Chondrocyte (in vitro differentiated cells): ENCODE measurements around the gene GPR139. TPM values are rescaled to one million over a fixed set of nuclear protein-coding genes. Genes with fewer than 3 reads are reported as not detected.

Source experiments
- DNase-seq: peaks from one replicate; pipeline ENCODE4 v3.0.0; 2021; ENCODE audit warnings: mixed read lengths, low spot score
- H3K27ac Mint-ChIP-seq: one replicate; pipeline ENCODE4 v1.8.0; 2021; ENCODE audit warnings: mild to moderate bottlenecking, moderate library complexity, mixed read lengths; ENCODE audit not compliant: unreplicated experiment
- H3K27me3 Mint-ChIP-seq: 2 replicates; pipeline ENCODE4 v1.8.0; 2021; ENCODE audit warnings: low read depth, mixed read lengths
- H3K36me3 Mint-ChIP-seq: 2 replicates; pipeline ENCODE4 v1.8.0; 2021; ENCODE audit warnings: low read depth, mixed read lengths
- H3K4me1 Mint-ChIP-seq: 2 replicates; pipeline ENCODE4 v1.8.0; 2021; ENCODE audit warnings: low read depth, mild to moderate bottlenecking, mixed read lengths
- H3K4me3 Mint-ChIP-seq: one replicate; pipeline ENCODE4 v1.8.0; 2021; ENCODE audit warnings: mild to moderate bottlenecking, moderate library complexity, mixed read lengths; ENCODE audit not compliant: unreplicated experiment
- H3K9me3 Mint-ChIP-seq: 2 replicates; pipeline ENCODE4 v1.8.0; 2021; ENCODE audit warnings: low read depth, mixed read lengths
- total RNA-seq: library from RNA; stranded (reverse); gene quantifications from 3 replicates; pipeline ENCODE4 v1.2.1, GENCODE V29; 2021
- TF ChIP-seq, protein P1 (sequence below): fragments of 200-600 bp; sonication (generic); IDR thresholded peaks from 2 replicates; pipeline ENCODE4 v1.5.0; 2021; ENCODE audit warnings: antibody characterized with exemption, mild to moderate bottlenecking, moderate library complexity

GPR139 gene
- total RNA-seq, 1 donor from 2014 or later: not detected

DNA sequence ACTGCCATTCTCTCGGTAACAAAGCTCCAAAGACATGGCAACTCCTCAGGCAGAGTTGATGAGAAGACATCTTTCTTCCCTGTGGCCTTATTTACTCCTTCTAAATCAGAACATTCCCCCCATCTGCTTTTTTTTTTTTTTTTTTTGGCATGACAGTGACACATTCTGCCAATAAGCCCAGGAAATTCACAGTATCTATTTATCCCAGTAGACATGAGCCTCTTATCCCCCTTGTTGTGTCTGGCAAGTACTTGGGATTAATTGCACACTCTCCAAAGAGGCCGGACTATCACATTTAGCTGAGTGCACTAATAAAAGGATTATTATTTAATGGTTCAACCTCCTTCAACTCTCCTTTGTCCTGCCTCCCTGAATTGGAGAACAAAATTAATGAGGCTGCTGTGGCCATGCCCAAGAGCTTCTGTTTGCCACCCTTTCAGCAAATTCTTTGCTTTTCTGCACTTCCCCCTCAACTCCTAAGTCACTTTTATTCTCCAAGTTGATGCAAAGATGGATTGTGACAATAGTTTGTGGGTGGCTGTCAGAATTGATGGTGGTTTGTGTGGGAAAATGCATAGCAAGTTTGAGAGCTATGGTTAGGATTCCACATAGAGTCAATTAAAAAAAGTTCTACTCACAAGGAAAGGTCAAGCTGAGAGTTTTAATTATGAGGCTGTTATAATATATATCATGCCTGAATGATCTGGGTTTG is 47.2 kb downstream of the GPR139 start:
- no peaks in the 10 kb centered on the region for H3K4me1 Mint-ChIP-seq
- no peak overlapping the region for H3K4me3 Mint-ChIP-seq
- peaks cover 1% of the 10 kb centered on the region for H3K9me3 Mint-ChIP-seq
- H3K27ac Mint-ChIP-seq: no peak overlapping the region
- TF ChIP-seq, protein P1, sequence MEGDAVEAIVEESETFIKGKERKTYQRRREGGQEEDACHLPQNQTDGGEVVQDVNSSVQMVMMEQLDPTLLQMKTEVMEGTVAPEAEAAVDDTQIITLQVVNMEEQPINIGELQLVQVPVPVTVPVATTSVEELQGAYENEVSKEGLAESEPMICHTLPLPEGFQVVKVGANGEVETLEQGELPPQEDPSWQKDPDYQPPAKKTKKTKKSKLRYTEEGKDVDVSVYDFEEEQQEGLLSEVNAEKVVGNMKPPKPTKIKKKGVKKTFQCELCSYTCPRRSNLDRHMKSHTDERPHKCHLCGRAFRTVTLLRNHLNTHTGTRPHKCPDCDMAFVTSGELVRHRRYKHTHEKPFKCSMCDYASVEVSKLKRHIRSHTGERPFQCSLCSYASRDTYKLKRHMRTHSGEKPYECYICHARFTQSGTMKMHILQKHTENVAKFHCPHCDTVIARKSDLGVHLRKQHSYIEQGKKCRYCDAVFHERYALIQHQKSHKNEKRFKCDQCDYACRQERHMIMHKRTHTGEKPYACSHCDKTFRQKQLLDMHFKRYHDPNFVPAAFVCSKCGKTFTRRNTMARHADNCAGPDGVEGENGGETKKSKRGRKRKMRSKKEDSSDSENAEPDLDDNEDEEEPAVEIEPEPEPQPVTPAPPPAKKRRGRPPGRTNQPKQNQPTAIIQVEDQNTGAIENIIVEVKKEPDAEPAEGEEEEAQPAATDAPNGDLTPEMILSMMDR: no peak
- H3K36me3 Mint-ChIP-seq: no peaks in the 10 kb centered on the region
- no peaks in the 10 kb centered on the region for H3K27me3 Mint-ChIP-seq
- no peak for DNase-seq

- Mint-ChIP-seq H3K4me1 (no peaks in the 10 kb centered on the region), H3K4me3 (no peak overlapping the region), H3K9me3 (no peaks in the 10 kb centered on the region), H3K27me3 (no peaks in the 10 kb centered on the region), H3K36me3 (no peaks in the 10 kb centered on the region), H3K27ac (no peak overlapping the region)
- TF ChIP-seq, protein P1: no peak
- no peak for DNase-seq
These were observed 50.5 kb downstream of the GPR139 start for GRCh38 chr16:20023190-20023589.

GRCh38 chr16:20020976-20021375 is 52.7 kb downstream of the GPR139 start:
- H3K4me3 Mint-ChIP-seq: no peak overlapping the region
- no peaks in the 10 kb centered on the region for H3K36me3 Mint-ChIP-seq
- peaks cover 2% of the 10 kb centered on the region for H3K9me3 Mint-ChIP-seq
- TF ChIP-seq, protein P1: no peak
- no peaks in the 10 kb centered on the region for H3K4me1 Mint-ChIP-seq
- no peak overlapping the region for H3K27ac Mint-ChIP-seq
- H3K27me3 Mint-ChIP-seq: no peaks in the 10 kb centered on the region
- no peak for DNase-seq

- no peak for DNase-seq
- H3K4me3 Mint-ChIP-seq: no peak overlapping the region
- H3K9me3 Mint-ChIP-seq: peaks cover 2% of the 10 kb centered on the region
- TF ChIP-seq, protein P1: no peak
- H3K27ac Mint-ChIP-seq: no peak overlapping the region
- no peaks in the 10 kb centered on the region for H3K36me3 Mint-ChIP-seq
- H3K4me1 Mint-ChIP-seq: no peaks in the 10 kb centered on the region
- no peaks in the 10 kb centered on the region for H3K27me3 Mint-ChIP-seq
These were observed 53.6 kb downstream of the GPR139 start for GRCh38 chr16:20020083-20020482.

DNA sequence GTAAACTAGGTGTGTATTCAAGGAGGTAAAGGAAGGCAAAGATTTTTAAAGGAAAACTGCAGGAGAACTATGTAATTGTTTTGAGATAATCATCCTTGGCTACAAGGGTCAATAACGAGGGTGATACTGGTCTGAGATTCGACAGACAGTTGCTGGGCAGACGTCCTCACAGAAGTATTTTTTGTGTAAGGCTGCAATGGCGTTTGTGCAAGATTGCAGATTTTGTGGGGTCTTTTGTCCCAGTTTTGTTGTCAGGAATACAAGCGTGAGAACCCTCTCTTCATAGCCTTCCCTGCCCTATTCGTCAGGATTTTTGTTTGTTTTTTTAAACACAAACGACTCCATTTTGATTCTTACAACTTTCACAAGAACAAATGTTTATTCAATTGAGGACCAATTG is 57.5 kb downstream of the GPR139 start:
- Mint-ChIP-seq H3K4me1 (no peaks in the 10 kb centered on the region), H3K27ac (no peak overlapping the region), H3K4me3 (no peak overlapping the region), H3K27me3 (no peaks in the 10 kb centered on the region), H3K36me3 (no peaks in the 10 kb centered on the region), H3K9me3 (peaks cover 2% of the 10 kb centered on the region)
- TF ChIP-seq, protein P1: no peak
- no peak for DNase-seq
